Thyroid gland (tissue), 4 donors: Measurements from ENCODE around the gene TGM1.

Experiments used
- CTCF ChIP-seq, 6 experiments: fragments of 200-600 bp in 3 of 6; fragments of 450-650 bp in 3 of 6; sonication (generic) in 3 of 6; IDR thresholded peaks; one replicate each; pipeline ENCODE4 v1.5.1; 2016 to 2019; ENCODE audit warnings: antibody characterized with exemption in 6 of 6, mild to moderate bottlenecking in 2 of 6, inconsistent platforms in 1 of 6, moderate library complexity in 1 of 6
- POLR2A ChIP-seq, 2 donors: fragments of 450-650 bp; IDR thresholded peaks; one replicate each; pipeline ENCODE4 v1.6.1; 2017; ENCODE audit warnings: antibody characterized with exemption in 2 of 2, mild to moderate bottlenecking in 2 of 2, moderate library complexity in 1 of 2

GRCh38 chr14:24207625-24208024, 55.4 kb downstream of the TGM1 start:
- TF ChIP-seq CTCF (IDR thresholded peaks at IDR 0.05) (no peak), POLR2A (IDR thresholded peaks at IDR 0.05) (no peak)
